ENCODE data around the gene FTO.

GRCh38 chr16:54120846-54121480 is 417.0 kb downstream of the FTO start:
- TF ChIP-seq ZNF274 (IDR thresholded peaks at IDR 0.05; ENCODE audit: borderline replicate concordance, extremely low read depth, low read length), result no peak
- no peak for TF ChIP-seq POLR2AphosphoS5 (IDR thresholded peaks at IDR 0.05; ENCODE audit: low read depth, low read length)
- TF ChIP-seq POLR2A (IDR thresholded peaks at IDR 0.05; ENCODE audit: control extremely low read depth in 1 of 2, low read depth in 2 of 2, low read length in 2 of 2), result no peak
- TF ChIP-seq, protein P1, sequence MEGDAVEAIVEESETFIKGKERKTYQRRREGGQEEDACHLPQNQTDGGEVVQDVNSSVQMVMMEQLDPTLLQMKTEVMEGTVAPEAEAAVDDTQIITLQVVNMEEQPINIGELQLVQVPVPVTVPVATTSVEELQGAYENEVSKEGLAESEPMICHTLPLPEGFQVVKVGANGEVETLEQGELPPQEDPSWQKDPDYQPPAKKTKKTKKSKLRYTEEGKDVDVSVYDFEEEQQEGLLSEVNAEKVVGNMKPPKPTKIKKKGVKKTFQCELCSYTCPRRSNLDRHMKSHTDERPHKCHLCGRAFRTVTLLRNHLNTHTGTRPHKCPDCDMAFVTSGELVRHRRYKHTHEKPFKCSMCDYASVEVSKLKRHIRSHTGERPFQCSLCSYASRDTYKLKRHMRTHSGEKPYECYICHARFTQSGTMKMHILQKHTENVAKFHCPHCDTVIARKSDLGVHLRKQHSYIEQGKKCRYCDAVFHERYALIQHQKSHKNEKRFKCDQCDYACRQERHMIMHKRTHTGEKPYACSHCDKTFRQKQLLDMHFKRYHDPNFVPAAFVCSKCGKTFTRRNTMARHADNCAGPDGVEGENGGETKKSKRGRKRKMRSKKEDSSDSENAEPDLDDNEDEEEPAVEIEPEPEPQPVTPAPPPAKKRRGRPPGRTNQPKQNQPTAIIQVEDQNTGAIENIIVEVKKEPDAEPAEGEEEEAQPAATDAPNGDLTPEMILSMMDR (IDR thresholded peaks at IDR 0.05; ENCODE audit: control extremely low read depth in 1 of 3, insufficient read depth in 1 of 3, low read depth in 1 of 3, low read length in 3 of 3), result no peak
- no peak for TF ChIP-seq BRCA1 (IDR thresholded peaks at IDR 0.05; ENCODE audit: low read depth, low read length)
- no peak for TF ChIP-seq RNF2 (IDR thresholded peaks at IDR 0.05; ENCODE audit: borderline replicate concordance, low read depth, low read length, missing control alignments, poor library complexity, severe bottlenecking)
- TF ChIP-seq FOSL1 (IDR thresholded peaks at IDR 0.05; ENCODE audit: insufficient read depth, low read depth, low read length), result no peak
- TF ChIP-seq, protein P2, sequence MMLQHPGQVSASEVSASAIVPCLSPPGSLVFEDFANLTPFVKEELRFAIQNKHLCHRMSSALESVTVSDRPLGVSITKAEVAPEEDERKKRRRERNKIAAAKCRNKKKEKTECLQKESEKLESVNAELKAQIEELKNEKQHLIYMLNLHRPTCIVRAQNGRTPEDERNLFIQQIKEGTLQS (IDR thresholded peaks at IDR 0.05; ENCODE audit: insufficient read depth, low read depth, low read length), result no peak
- TF ChIP-seq RAD21 (IDR thresholded peaks at IDR 0.05 in 1 of 2, conservative IDR thresholded peaks at IDR 0.05 in 1 of 2; ENCODE audit: low read depth in 2 of 2, low read length in 2 of 2), result no peak
- no peak for TF ChIP-seq PHF8 (conservative IDR thresholded peaks at IDR 0.05; ENCODE audit: low read depth, low read length)
- no peak for TF ChIP-seq GABPA (IDR thresholded peaks at IDR 0.05; ENCODE audit: borderline replicate concordance, insufficient read depth, low read length)

All from H1 (cell line).